ENCODE measurements around the gene DRGX.

Gene DRGX

GRCh38 chr10:49374740-49375139, 21.1 kb downstream of the DRGX start:
- Histone ChIP-seq H3K9me3 (ENCODE audit: insufficient read depth, low read depth, low read length) (no peaks in the 10 kb centered on the region), H3K9ac (ENCODE audit: low read depth, low read length) (no peak overlapping the region), H3K4me1 (ENCODE audit: insufficient read depth, low read length) (no peaks in the 10 kb centered on the region), H3K4me3 (ENCODE audit: low read length) (no peak overlapping the region), H3K36me3 (ENCODE audit: insufficient read depth, low read depth, low read length) (no peaks in the 10 kb centered on the region), H3K27ac (ENCODE audit: low read length) (no peak overlapping the region), H3K27me3 (ENCODE audit: insufficient read depth, low read length) (no peaks in the 10 kb centered on the region; the same call in 1 of the 2 replicates)

- Histone ChIP-seq H3K27me3 (ENCODE audit: insufficient read depth, low read length) (no peaks in the 10 kb centered on the region; the same call in 1 of the 2 replicates), H3K4me1 (ENCODE audit: insufficient read depth, low read length) (no peaks in the 10 kb centered on the region), H3K9ac (ENCODE audit: low read depth, low read length) (no peak overlapping the region)
Observed at GRCh38 chr10:49373361-49373760, 22.5 kb downstream of the DRGX start.

GRCh38 chr10:49371967-49372366, 23.9 kb downstream of the DRGX start:
- H3K9me3 ChIP-seq (ENCODE audit: insufficient read depth, low read depth, low read length) = no peaks in the 10 kb centered on the region
- no peaks in the 10 kb centered on the region for H3K4me1 ChIP-seq (ENCODE audit: insufficient read depth, low read length)
- no peaks in the 10 kb centered on the region for H3K36me3 ChIP-seq (ENCODE audit: insufficient read depth, low read depth, low read length)
- H3K27me3 ChIP-seq (ENCODE audit: insufficient read depth, low read length) = no peaks in the 10 kb centered on the region; the same call in 1 of the 2 replicates
- no peak overlapping the region for H3K9ac ChIP-seq (ENCODE audit: low read depth, low read length)
- no peak overlapping the region for H3K4me3 ChIP-seq (ENCODE audit: low read length)
- no peak overlapping the region for H3K27ac ChIP-seq (ENCODE audit: low read length)

More at GRCh38 chr10:49373361-49373760, 22.5 kb downstream of the DRGX start:
- no peaks in the 10 kb centered on the region for H3K36me3 ChIP-seq (ENCODE audit: insufficient read depth, low read depth, low read length)
- no peak overlapping the region for H3K27ac ChIP-seq (ENCODE audit: low read length)
- no peak overlapping the region for H3K4me3 ChIP-seq (ENCODE audit: low read length)
- H3K9me3 ChIP-seq (ENCODE audit: insufficient read depth, low read depth, low read length) = no peaks in the 10 kb centered on the region

GRCh38 chr10:49370326-49371100, 25.4 kb downstream of the DRGX start:
- Histone ChIP-seq H3K36me3 (ENCODE audit: insufficient read depth, low read depth, low read length) (no peaks in the 10 kb centered on the region), H3K4me1 (ENCODE audit: insufficient read depth, low read length) (no peaks in the 10 kb centered on the region), H3K9ac (ENCODE audit: low read depth, low read length) (no peak overlapping the region), H3K27ac (ENCODE audit: low read length) (no peak overlapping the region), H3K27me3 (ENCODE audit: insufficient read depth, low read length) (no peaks in the 10 kb centered on the region), H3K9me3 (ENCODE audit: insufficient read depth, low read depth, low read length) (no peaks in the 10 kb centered on the region), H3K4me3 (ENCODE audit: low read length) (no peak overlapping the region)

- Histone ChIP-seq H3K9ac (ENCODE audit: low read depth, low read length) (no peak overlapping the region), H3K36me3 (ENCODE audit: insufficient read depth, low read depth, low read length) (no peaks in the 10 kb centered on the region), H3K4me3 (ENCODE audit: low read length) (no peak overlapping the region), H3K4me1 (ENCODE audit: insufficient read depth, low read length) (no peaks in the 10 kb centered on the region), H3K27ac (ENCODE audit: low read length) (no peak overlapping the region), H3K27me3 (ENCODE audit: insufficient read depth, low read length) (no peaks in the 10 kb centered on the region), H3K9me3 (ENCODE audit: insufficient read depth, low read depth, low read length) (no peaks in the 10 kb centered on the region)
Observed at GRCh38 chr10:49369216-49370162, 26.4 kb downstream of the DRGX start.

- no peaks in the 10 kb centered on the region for H3K36me3 ChIP-seq (ENCODE audit: insufficient read depth, low read depth, low read length)
- no peak overlapping the region for H3K4me3 ChIP-seq (ENCODE audit: low read length)
Observed at GRCh38 chr10:49368256-49368655, 27.6 kb downstream of the DRGX start.

GRCh38 chr10:49367600-49367999, 28.3 kb downstream of the DRGX start:
- Histone ChIP-seq H3K4me1 (ENCODE audit: insufficient read depth, low read length) (no peaks in the 10 kb centered on the region), H3K27me3 (ENCODE audit: insufficient read depth, low read length) (no peaks in the 10 kb centered on the region), H3K27ac (ENCODE audit: low read length) (no peak overlapping the region), H3K9ac (ENCODE audit: low read depth, low read length) (no peak overlapping the region), H3K36me3 (ENCODE audit: insufficient read depth, low read depth, low read length) (no peaks in the 10 kb centered on the region), H3K4me3 (ENCODE audit: low read length) (no peak overlapping the region), H3K9me3 (ENCODE audit: insufficient read depth, low read depth, low read length) (no peaks in the 10 kb centered on the region)

More at GRCh38 chr10:49368256-49368655, 27.6 kb downstream of the DRGX start:
- Histone ChIP-seq H3K4me1 (ENCODE audit: insufficient read depth, low read length) (no peaks in the 10 kb centered on the region), H3K9me3 (ENCODE audit: insufficient read depth, low read depth, low read length) (no peaks in the 10 kb centered on the region), H3K9ac (ENCODE audit: low read depth, low read length) (no peak overlapping the region), H3K27me3 (ENCODE audit: insufficient read depth, low read length) (no peaks in the 10 kb centered on the region), H3K27ac (ENCODE audit: low read length) (no peak overlapping the region)

GRCh38 chr10:49366460-49366859, 29.4 kb downstream of the DRGX start:
- Histone ChIP-seq H3K9ac (ENCODE audit: low read depth, low read length) (no peak overlapping the region), H3K36me3 (ENCODE audit: insufficient read depth, low read depth, low read length) (no peaks in the 10 kb centered on the region), H3K27ac (ENCODE audit: low read length) (no peak overlapping the region), H3K9me3 (ENCODE audit: insufficient read depth, low read depth, low read length) (no peaks in the 10 kb centered on the region), H3K4me3 (ENCODE audit: low read length) (no peak overlapping the region), H3K27me3 (ENCODE audit: insufficient read depth, low read length) (no peaks in the 10 kb centered on the region), H3K4me1 (ENCODE audit: insufficient read depth, low read length) (no peaks in the 10 kb centered on the region)

- H3K27ac ChIP-seq (ENCODE audit: low read length) = no peak overlapping the region
- H3K4me3 ChIP-seq (ENCODE audit: low read length) = no peak overlapping the region
- H3K9ac ChIP-seq (ENCODE audit: low read depth, low read length) = no peak overlapping the region
- H3K9me3 ChIP-seq (ENCODE audit: insufficient read depth, low read depth, low read length) = no peaks in the 10 kb centered on the region
- no peaks in the 10 kb centered on the region for H3K27me3 ChIP-seq (ENCODE audit: insufficient read depth, low read length)
- no peaks in the 10 kb centered on the region for H3K36me3 ChIP-seq (ENCODE audit: insufficient read depth, low read depth, low read length)
- no peaks in the 10 kb centered on the region for H3K4me1 ChIP-seq (ENCODE audit: insufficient read depth, low read length)
Observed at GRCh38 chr10:49365675-49366415, 30.0 kb downstream of the DRGX start.

- Histone ChIP-seq H3K27me3 (ENCODE audit: insufficient read depth, low read length) (no peaks in the 10 kb centered on the region), H3K36me3 (ENCODE audit: insufficient read depth, low read depth, low read length) (no peaks in the 10 kb centered on the region), H3K4me1 (ENCODE audit: insufficient read depth, low read length) (peaks cover under 1% of the 10 kb centered on the region; the same call in 1 of the 2 replicates), H3K4me3 (ENCODE audit: low read length) (no peak overlapping the region), H3K27ac (ENCODE audit: low read length) (no peak overlapping the region), H3K9me3 (ENCODE audit: insufficient read depth, low read depth, low read length) (no peaks in the 10 kb centered on the region), H3K9ac (ENCODE audit: low read depth, low read length) (no peak overlapping the region)
Observed at GRCh38 chr10:49365275-49365674, 30.6 kb downstream of the DRGX start.

GRCh38 chr10:49364747-49365146, 31.1 kb downstream of the DRGX start:
- no peak overlapping the region for H3K9ac ChIP-seq (ENCODE audit: low read depth, low read length)

More at GRCh38 chr10:49364747-49365146, 31.1 kb downstream of the DRGX start:
- no peak overlapping the region for H3K4me3 ChIP-seq (ENCODE audit: low read length)
- peaks cover 6% of the 10 kb centered on the region; the same call in 1 of the 2 replicates for H3K4me1 ChIP-seq (ENCODE audit: insufficient read depth, low read length)
- no peaks in the 10 kb centered on the region for H3K36me3 ChIP-seq (ENCODE audit: insufficient read depth, low read depth, low read length)
- H3K27ac ChIP-seq (ENCODE audit: low read length) = no peak overlapping the region
- H3K27me3 ChIP-seq (ENCODE audit: insufficient read depth, low read length) = no peaks in the 10 kb centered on the region
- no peaks in the 10 kb centered on the region for H3K9me3 ChIP-seq (ENCODE audit: insufficient read depth, low read depth, low read length)
